D721Med (cell line): Measurements from ENCODE around the gene R3HCC1L.

Experiments used
- DNase-seq: peaks from one replicate; pipeline ENCODE4 v3.0.0; 2011; ENCODE audit warnings: low spot score; ENCODE audit not compliant: insufficient read length
- FAIRE-seq: peaks from 2 replicates; lab custom pipeline; 2011; peaks lifted over from hg19 to GRCh38; lab: Jason Lieb, UNC
- TF ChIP-seq, protein P1 (sequence below): IDR thresholded peaks from 2 replicates; pipeline ENCODE4 v1.5.1; 2012; ENCODE audit warnings: mild to moderate bottlenecking, control low read depth; ENCODE audit not compliant: insufficient read depth; ENCODE audit errors: missing control alignments

The R3HCC1L gene

GRCh38 chr10:98167191-98167590 lies 32.7 kb downstream of the R3HCC1L start:
- TF ChIP-seq, protein P1, sequence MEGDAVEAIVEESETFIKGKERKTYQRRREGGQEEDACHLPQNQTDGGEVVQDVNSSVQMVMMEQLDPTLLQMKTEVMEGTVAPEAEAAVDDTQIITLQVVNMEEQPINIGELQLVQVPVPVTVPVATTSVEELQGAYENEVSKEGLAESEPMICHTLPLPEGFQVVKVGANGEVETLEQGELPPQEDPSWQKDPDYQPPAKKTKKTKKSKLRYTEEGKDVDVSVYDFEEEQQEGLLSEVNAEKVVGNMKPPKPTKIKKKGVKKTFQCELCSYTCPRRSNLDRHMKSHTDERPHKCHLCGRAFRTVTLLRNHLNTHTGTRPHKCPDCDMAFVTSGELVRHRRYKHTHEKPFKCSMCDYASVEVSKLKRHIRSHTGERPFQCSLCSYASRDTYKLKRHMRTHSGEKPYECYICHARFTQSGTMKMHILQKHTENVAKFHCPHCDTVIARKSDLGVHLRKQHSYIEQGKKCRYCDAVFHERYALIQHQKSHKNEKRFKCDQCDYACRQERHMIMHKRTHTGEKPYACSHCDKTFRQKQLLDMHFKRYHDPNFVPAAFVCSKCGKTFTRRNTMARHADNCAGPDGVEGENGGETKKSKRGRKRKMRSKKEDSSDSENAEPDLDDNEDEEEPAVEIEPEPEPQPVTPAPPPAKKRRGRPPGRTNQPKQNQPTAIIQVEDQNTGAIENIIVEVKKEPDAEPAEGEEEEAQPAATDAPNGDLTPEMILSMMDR = no peak
- no peak for DNase-seq
- no peak for FAIRE-seq

- TF ChIP-seq, protein P1 = no peak
- FAIRE-seq (no peak), DNase-seq (no peak)
Observed at GRCh38 chr10:98168147-98168546, 33.7 kb downstream of the R3HCC1L start.

DNA sequence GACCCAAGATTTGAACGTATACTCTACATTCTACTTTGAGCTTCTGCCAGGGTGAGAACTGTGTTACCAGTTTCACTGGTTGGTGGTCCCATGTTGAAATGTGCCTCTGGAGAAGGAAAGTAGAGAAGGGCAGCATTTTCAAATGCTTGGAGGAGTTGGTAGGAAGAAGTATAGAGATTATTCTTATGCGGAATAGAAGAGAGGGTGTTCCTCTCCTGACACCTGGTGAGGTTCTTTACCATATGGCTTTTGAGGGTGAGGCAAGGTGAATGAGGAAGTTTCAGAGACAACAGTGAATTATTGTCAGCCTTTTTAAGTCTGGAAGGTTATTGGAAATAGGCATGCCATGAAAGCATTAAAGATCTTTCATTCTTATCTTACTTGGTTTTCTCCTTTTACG lies 34.3 kb downstream of the R3HCC1L start:
- FAIRE-seq = no peak
- no peak for DNase-seq
- TF ChIP-seq, protein P1 = no peak

GRCh38 chr10:98169379-98169778 lies 34.9 kb downstream of the R3HCC1L start:
- DNase-seq (no peak), FAIRE-seq (peak; percentile 38)
- TF ChIP-seq, protein P1 = no peak

DNA sequence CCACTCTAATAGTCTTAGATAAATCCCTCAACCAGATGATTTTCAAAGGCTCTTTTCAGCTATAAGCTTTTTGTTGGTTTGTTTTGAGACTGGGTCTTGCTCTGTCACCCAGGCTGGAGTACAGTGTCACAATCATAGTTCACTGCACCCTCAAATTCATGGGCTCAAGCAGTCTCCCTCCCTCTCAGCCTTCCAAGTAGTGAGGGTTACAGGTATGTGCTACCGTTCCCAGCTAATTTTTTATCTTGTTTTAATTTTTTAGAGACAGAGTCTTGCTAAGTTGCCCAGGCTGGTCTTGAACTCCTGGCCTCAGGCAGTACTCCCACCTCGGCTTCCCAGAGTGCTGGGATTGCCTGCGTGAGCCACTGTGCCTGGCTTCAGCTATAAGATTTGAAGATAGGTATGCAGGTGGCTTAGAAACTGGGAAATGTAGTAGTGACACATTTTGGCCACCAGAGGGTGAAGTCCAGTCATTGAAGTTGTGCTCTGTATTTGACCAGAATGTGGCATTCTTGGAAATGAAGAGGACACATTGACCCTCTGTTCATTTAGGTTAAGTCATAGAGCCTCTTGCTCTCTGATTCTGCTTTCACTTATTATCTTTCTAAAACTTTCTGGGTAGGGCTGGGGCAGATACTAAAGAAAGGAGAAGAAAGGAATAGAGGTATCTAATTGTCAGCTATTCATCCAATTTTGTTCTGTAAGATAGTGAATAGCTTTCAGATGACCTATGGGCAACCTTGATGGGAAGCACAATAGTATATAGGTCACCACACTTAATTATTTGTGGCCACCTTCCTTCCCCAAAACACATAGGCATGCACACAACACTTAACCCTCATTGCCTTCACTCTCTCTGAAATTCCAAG lies 36.0 kb downstream of the R3HCC1L start:
- TF ChIP-seq, protein P1 = peak; percentile 74
- FAIRE-seq (peak; percentile 53), DNase-seq (no peak)

DNA sequence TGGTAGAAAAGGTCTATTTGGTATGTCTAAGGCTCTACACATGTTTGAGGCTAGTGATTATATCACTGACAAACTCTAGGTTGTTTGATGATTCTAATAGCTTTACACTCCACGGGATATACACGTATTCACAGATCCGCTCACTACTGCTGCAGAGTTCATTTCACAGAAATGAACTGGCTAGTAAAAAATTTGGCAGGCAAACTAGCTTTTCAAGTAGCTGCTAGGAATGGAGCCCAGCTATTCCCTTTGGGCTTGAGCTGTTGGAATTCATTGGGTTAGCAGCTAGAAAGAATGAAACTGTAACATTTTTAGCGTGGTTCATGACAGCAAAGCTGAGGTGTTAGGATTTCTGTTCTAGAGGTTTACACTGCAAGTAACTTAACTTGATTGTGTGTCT lies 37.6 kb downstream of the R3HCC1L start:
- DNase-seq (no peak), FAIRE-seq (no peak)
- TF ChIP-seq, protein P1 = no peak

- DNase-seq (no peak), FAIRE-seq (no peak)
- TF ChIP-seq, protein P1 = no peak
Observed at GRCh38 chr10:98172495-98172894, 38.0 kb downstream of the R3HCC1L start.
